ENCODE measurements around the gene JAK3.

DNA sequence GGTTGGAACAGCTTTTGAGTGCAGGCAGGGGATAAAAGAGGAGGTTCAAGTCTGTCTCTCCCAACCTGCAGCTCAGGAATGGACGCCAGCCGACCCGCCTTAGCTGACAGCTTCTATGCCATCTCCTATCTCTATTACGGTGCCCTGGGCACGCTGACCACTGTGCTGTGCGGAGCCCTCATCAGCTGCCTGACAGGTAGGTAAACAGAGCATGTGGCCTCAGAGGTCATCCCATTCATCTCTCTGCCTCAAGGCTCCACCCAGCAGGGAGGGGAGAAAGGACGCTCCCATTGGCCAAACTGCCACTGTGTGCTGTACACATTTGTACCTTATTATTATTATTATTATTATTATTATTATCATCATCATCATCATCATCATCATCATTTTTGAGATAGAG lies 40.5 kb upstream of the JAK3 start:
- TF ChIP-seq CTCF (IDR thresholded peaks at IDR 0.05 in 2 of 3, conservative IDR thresholded peaks at IDR 0.05 in 1 of 3; ENCODE audit: control insufficient read depth in 2 of 3, extremely low read depth in 1 of 3, insufficient read depth in 1 of 3, low read depth in 3 of 3, low read length in 3 of 3) (no peak), POLR2A (IDR thresholded peaks at IDR 0.05; ENCODE audit: low read depth, low read length) (no peak), CBFB (IDR thresholded peaks at IDR 0.05; ENCODE audit: low read depth) (no peak), FOXK2 (IDR thresholded peaks at IDR 0.05) (no peak), JUNB (IDR thresholded peaks at IDR 0.05) (no peak)

Measured in GM12878 (cell line).